HG03354 (cell line): ENCODE measurements around the gene SLC1A4.

ENCODE experiments used
- ATAC-seq: cut with Tn5 transposase; IDR thresholded peaks from one replicate; pipeline ENCODE4 v1.9.1; 2021; ENCODE audit warnings: mild to moderate bottlenecking; ENCODE audit not compliant: unreplicated experiment, poor library complexity, severe bottlenecking

The SLC1A4 gene

GRCh38 chr2:64989126-64989981 lies at the start of gene SLC1A4:
SLC1A4 (plus strand) TSS chr2:64989399; CDS start chr2:64989644, 245 bp downstream.
- ATAC-seq: peak; percentile 63

DNA sequence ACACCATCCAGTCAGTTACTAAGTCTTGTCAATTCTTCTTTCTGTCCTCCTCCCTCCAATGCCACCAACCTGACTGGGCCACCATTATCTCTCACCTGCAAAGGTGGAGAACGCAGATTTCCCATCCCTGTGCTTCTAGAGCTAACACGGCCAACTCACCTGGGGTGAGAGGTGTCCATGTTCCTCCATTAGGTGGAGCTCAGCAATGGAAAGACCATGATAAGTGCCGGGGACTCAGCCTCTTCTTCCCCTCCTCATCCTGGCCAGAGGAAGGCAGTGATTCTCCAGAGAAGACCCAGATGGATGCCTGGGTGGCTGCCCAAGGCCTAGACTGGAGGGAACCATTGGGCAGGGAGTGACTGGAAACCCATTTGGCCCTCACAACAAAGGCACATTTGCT lies 48.1 kb upstream of the SLC1A4 start:
- no peak for ATAC-seq

DNA sequence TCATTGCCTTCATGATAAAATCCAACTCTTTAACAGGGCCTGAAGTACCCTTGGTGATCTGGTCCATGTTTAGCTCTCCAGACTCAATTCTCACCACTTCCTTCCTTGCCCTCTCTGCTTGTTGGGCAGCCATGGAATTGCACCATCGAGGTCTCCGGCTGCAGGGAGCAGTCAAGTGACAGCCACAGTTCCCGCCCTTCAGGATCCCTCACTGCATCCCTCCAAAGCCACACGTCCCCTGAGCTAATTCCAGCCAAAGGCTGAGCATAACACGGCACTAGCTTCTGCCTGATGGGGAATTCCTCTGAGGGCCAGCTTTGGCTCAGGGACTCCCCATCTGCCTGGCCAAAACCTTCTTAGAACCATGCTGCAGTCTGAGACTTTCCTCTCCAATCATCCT lies 47.4 kb upstream of the SLC1A4 start:
- ATAC-seq: no peak

GRCh38 chr2:64942693-64943092 lies 46.5 kb upstream of the SLC1A4 start:
- ATAC-seq: no peak

DNA sequence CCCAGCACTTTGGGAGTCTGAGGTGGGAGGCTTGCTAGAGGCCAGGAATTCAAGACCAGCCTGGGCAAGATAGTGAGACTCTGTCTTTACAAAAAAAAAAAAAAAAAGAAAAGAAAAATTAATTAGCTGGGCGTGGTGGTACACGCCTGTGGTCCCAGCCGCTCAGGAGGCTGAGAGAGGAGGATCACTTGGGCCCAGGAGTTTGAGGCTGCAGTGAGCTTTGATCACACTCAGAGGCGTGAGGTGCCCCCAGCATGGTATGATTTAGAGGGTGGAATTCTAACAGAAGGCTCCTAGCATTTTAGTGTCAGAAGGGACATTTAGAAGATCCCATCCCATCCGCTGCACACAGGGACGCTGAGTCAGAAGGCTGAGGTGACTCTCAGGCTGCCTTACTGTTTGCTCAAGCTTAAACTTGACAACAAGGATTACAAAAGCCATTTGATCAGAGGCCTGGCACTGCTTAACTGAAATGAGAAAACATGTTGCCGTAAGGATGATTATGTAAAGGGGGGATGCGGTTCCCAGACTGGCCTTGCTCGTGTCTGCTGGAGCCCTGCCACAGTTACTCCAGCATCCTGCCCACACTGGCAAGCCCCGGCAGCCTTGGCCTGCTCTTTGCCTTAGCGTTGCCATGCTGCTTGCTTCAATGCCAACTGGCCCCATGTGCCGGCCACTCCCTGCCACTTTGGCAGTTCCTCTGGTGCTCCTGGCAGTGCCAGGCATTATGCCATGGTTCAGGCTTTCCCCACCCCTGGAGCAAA lies 45.6 kb upstream of the SLC1A4 start:
- ATAC-seq: no peak

DNA sequence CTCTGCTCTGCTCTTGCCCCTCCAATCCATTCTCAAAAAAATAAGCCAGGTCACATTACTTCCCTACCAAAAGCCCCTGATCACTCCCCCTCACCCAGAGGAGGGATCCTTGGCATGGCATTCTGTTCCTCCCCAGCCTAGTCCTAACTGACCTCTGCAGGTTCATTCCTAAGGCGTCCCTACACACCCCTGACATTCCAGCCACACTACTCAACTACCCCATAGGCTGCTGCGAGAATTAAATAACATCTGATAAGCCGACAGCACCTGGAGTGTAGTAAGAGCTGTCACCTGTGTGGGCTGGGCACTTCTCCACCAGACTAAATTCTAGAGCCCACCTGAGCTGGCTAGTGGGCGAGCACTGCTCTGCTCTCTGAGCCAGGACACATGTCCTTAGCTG lies 44.7 kb upstream of the SLC1A4 start:
- ATAC-seq: no peak

- peak; percentile 93 for ATAC-seq
Measured at GRCh38 chr2:64945973-64946768, 43.0 kb upstream of the SLC1A4 start.

- ATAC-seq: no peak
Measured at GRCh38 chr2:64946769-64947247, 42.4 kb upstream of the SLC1A4 start.

DNA sequence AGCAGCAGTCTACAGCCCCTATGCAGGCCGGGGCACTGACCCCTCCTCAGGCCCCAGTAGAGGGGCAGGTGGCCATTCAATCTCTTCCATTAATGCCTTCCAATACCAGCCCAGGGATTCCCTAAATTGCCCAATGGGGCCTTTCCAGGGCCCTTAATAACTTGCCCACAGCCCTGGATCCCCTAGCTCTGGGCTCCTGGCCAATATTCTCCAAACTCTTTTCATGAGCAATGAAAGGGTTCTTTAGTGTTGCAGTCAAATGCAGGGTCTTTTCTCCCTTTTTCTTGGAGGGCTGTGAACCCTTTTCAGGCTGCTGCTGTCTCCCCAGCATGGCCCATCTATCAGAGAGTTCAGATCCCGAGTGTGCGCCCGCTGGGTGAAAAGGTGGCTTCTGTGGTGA lies 41.3 kb upstream of the SLC1A4 start:
- ATAC-seq: no peak

DNA sequence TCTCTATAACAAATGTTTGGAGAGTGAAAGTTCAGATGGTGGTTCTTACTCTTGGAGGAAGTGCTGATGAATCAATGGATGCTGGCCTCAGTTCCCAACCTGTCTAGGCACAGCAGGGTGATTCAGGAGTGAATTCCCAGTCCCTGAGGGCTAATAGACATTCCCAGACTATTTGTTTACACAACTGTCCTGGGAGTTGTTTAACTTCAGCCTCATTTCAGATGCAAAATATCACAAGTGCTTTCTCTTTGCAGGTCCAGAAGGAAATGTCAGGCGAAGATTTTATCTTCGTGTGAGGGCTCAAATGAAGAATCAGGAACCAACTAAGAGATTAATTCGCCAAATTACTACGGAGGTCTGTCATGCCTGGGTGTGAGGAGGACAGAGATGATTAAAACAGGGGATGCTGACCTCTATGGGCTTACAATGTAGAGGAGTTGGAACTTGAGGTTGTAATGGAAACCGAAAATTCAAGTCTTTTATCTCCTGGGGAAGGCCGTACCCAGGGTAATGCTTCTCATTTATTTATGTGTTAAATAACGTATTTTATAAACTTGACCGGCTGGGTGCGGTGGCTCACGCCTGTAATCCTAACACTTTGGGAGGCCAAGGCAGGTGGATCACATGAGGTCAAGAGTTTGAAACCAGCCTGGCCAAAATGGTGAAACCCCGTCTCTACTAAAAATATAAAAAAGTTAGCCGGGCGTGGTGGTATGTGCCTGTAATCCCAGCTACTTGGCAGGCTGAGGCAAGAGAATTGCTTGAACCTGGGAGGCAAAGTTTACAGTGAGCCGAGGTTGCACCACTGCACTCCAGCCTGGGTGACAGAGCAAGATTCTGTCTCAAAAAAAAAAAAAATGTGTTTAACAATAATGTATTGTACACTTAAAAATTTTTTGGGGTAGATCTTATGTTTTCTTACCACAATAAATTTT lies 38.7 kb upstream of the SLC1A4 start:
- ATAC-seq: no peak

GRCh38 chr2:64951306-64951953 lies 37.8 kb upstream of the SLC1A4 start:
- no peak for ATAC-seq

GRCh38 chr2:64952096-64952495 lies 37.1 kb upstream of the SLC1A4 start:
- no peak for ATAC-seq

DNA sequence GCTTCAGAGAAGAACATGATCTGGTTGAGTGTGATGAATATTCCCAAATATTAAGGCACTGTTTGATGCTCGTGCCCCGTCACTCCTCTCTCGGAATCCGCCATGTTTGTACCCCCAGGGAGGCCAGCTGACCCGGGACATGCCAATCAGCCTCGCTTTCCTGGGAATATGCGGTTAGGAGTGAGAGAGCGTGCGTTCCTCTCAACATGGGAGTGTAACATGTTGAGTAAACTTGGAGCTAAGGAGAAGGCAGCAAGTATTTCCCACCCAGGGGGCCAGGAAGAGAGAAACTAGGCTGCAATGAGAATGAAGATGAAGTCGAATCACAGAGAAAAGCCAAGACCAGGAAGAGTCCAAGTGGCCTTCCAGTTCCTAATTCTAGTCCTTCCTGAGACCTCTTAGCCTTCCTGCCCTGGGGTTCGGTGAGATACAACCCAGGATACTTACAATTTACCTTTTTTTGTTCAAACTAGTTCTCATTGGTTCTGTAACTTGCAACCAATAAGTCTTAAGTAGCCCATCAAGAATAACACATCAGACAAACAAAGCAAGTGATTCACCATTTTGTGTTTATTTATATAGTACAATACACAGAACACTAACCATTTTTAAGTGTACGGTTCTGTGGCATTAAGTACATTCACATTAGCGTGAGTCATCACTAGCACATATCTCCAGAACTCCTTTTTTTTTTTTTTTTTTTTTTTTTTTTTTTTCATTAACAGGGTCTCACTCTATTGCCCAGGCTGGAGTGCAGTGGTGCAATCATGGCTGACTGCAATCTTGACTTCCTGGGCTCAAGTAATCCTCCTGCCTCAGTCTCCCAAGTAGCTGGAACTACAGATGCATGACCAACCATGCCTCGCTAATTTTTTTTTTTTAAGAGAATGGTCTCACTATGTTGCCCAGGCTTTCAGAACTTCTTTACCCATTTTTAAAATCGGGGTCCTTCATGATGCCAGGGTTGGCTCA lies 36.4 kb upstream of the SLC1A4 start:
- no peak for ATAC-seq

DNA sequence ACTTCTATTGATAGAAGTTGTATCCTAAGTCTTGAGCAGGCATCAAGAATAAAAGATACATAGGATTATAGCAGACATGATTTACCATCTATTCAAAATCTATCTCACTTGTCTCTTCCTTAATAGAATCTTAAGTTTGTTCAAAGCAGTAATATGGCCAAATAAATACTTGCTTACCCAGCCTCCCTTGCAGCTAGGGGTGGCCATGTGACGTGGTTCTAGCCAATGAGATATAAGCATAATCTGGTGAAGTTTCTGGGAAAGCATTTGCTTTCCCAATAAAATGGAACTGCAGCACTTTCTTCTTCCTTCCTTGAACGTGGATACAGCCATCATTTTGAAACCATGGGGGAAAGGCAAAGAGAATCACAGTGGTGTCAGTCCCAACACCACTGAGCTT lies 33.7 kb upstream of the SLC1A4 start:
- ATAC-seq: no peak

GRCh38 chr2:64957109-64957903 lies 31.9 kb upstream of the SLC1A4 start:
- ATAC-seq: no peak

GRCh38 chr2:64958556-64958955 lies 30.6 kb upstream of the SLC1A4 start:
- no peak for ATAC-seq

- no peak for ATAC-seq
Measured at GRCh38 chr2:64960819-64961218, 28.4 kb upstream of the SLC1A4 start.
